HG03175 (cell line): ENCODE results near the gene AMIGO1.

Source experiments
- ATAC-seq: cut with Tn5 transposase; IDR thresholded peaks from one replicate; pipeline ENCODE4 v1.9.1; 2021; ENCODE audit warnings: mild to moderate bottlenecking, moderate library complexity; ENCODE audit not compliant: unreplicated experiment

AMIGO1 gene

GRCh38 chr1:109503935-109504334, 5.6 kb downstream of the AMIGO1 start:
- no peak for ATAC-seq

- ATAC-seq: no peak
Measured at GRCh38 chr1:109502364-109502851, 7.1 kb downstream of the AMIGO1 start.

DNA sequence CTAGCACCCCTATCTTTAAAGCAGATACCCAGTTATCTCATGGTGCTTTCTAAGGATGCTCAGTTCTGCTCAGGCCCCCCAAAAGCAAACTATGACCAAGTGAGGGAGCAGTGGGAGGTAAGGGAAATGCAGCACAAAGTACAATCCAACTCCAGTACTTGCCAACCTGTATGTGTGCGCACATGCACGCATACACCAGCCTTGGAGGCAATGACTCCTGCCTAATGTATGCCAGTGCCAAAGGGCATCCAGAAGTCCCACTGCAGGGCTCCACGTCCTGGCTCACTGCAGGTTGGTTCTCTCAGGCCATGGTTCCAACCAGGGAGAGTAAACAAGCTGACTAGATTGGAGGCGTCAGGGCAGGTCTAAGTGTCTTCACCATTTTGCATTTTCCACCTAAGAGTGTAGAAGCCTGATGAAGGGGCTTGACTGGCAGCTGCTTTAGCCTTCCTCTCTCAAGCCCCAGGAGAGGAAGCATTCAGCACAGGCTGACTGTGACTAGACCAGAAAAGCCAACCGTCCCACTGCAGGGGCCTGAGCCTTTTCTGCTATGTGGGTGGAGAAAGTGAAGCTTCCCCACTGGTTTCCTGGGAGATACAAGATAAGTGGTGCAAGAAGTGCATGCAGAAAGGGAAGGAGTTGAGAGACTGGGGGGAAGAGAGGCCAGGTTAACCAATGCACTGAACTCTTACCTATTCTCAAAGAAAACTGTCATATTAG, 7.7 kb downstream of the AMIGO1 start:
- no peak for ATAC-seq

DNA sequence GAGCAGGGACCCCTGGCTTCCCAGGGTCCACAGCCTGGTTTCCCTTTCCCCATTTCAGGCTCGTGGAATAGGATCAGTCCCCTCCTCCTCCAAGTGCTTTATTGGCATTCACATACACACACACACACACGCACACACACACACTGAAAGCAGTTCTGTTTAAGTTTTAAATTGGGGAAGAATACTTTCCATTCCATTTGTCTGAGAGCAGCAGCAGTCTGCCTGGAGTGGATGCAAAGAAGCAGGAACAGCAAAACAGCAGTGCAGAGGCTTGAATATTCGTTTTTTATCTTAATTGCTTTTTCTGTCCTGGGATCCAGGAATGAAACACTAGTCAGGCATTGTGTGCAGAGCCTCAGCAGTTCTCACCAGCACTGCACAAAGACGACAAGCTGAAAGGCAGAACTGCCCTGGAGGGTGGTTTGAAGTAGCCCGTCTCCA, 8.6 kb downstream of the AMIGO1 start:
- ATAC-seq: no peak

DNA sequence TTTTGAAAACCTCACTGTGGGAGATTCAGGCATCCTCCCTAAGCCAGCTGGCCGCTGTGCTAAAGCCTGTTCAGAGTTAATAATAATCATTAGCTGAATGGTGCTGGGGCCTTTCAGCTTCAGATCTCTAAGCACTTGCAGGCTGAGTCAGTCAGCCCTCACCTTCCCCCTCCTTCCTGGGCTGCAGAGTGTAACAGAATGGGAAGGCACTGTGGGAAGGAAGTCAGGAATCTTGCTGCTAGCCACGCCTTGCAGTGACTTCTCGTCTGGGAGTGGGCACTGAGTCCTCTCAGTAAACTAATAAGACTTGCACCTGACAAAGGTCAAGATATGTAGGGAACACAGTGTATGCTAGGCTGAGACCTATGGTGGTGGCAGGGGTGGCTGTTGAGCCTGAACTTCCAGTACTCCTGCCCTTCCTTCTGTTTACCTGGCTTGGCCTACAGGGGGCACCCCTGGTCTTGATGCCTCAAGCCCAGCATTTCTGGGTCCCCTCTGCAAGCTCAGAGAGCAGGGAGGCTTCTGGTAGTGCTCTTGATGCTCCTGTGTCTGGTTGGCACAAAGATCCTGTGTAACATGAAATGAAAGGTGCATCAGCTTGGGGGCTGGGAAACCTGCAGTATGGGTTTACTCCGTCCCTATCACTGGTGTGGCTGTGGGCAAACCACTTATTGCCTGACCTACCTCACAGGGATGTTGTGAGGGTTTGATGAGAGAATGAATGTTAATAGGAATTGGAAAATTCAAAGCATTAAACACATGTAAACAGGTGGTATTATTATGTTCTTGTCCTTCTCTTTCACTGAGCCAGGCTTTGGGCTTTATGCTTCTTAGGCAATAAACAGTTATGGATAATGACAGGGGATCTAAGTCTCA, 9.6 kb downstream of the AMIGO1 start:
- no peak for ATAC-seq

DNA sequence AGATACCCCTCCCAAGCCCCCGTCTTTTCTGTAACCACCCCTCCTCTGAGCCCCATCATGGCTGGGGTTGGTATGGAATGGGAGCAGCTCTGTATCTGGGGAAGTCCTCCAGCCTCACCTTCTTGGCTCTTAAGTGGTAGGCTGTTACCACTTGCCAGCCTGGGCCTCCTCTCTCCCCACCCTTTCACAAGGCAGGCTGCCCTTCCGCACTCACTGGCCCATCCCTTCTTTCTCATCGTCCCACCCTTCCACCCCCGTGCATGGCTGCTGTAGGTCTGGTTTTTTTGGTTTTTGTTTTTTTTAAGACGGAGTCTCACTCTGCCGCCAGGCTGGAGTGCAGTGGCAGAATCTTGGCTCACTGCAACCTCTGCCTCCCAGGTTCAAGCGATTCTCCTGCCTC, 10.4 kb downstream of the AMIGO1 start:
- ATAC-seq: no peak

- no peak for ATAC-seq
Measured at GRCh38 chr1:109498161-109498801, 11.2 kb downstream of the AMIGO1 start.

DNA sequence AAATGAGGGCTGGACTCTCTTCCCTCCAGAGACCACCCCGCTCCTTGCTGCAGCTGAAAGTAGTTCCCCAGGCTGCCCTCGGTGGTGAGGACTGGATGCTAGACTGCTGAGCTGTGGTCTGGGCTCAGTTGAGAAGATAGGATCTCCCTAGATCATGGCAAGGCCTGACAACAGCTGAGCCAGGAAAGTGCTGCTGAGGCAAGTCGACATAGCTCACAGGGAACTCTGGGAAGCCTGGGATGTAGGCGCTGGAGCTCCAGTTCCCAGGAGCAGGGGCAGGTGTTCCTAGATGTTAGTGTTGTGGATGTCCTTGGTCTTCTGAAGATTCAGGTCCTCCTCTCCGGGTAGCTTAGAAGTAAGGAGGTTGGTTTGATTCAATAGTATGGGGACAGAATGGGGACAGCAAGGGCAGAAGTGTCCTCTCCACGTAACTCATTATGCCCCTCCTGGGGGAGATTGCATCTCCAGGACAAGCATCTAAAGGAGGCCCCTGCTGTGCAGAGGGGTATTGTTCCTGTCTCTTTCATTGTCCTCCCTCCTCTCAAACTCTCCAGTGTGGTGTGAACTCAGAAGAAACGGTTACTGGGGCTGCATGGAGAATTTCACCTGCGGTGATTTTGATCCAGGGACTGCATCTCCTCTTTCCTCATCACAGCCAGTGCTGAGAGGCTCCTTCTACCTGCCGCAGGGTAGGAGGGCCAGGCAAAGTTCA, 11.9 kb downstream of the AMIGO1 start:
- ATAC-seq: no peak

GRCh38 chr1:109495738-109496137, 13.8 kb downstream of the AMIGO1 start:
- ATAC-seq: no peak

DNA sequence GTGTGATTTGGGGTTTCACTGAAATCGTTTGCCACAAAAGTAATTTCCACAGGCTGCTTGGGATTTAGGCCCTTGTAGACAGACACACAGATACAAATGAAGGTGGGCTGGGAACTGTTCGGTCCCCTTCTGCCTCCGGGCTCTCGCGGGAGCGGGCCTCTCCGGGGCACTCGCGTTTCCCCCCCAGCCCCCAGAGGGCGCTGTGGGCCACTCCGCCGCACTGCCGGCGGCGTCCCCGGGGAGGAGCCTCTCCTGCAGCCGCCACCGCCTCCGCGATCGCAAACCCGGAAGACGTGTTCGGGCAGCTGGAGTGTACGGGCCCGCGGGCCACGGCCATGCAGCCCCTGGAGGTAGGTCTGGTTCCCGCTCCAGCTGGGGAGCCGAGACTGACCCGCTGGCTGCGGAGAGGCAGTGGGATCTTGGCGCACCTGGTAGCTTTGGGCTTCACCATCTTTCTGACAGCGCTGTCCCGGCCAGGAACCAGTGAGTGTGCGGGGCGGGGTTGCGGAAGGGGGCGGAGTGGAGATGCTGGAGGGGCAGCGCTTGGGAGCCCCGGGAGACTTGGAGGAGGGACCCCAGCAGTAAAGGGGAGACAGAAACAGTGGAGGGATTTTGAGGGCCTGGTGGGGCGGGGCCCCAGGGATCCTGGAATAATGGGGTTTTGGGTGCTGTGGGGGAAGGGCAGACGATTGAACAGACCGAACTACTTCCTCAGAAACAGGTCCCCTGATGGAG, 15.6 kb downstream of the AMIGO1 start, which contains the start of gene CYB561D1:
Gene CYB561D1, plus strand, starts transcription at position 290 of the 735 bp plus-strand sequence. Its CDS starts 46 bp downstream, at position 336.
- peak; percentile 87 for ATAC-seq

GRCh38 chr1:109493227-109493626, 16.3 kb downstream of the AMIGO1 start:
- ATAC-seq: no peak

DNA sequence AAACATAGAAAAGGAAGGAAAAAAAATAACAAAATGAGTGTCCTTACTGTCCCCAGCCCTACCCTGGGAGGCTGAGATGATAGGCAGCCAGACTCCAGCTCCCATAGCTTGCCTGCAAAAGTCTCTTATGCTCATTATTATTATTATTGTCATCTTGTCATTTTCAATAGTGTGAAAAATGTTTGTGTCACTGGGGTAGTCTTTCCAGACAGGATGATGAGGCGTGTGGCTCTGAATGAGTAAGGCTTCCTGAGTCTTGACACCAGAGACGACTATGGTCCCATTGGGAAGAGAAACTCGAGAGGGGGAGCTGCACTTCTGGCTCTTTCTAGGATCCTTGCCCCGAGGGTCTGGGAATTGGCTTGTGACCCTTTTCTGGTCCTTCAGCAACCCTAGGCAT, 16.7 kb downstream of the AMIGO1 start:
- ATAC-seq: no peak

DNA sequence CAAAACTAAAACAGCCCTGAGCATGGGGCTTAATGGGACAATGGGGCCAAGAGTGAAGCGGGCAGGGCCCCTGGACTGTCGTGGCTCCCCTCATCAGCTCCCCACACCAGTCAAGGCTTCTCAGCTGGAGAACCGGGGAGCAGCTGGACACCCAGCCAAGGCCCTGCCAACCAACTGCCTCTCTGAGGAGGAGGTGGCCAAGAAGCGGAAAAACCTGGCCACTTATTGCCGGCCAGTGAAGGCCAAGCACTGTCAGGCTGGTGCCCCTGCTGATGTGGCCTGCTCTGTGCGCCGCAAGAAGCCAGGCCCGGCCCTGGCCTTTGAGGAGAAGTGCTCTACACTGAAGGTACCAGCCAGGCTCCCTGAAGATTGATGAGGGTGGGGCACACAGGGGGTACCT, 18.2 kb downstream of the AMIGO1 start:
- ATAC-seq: no peak

DNA sequence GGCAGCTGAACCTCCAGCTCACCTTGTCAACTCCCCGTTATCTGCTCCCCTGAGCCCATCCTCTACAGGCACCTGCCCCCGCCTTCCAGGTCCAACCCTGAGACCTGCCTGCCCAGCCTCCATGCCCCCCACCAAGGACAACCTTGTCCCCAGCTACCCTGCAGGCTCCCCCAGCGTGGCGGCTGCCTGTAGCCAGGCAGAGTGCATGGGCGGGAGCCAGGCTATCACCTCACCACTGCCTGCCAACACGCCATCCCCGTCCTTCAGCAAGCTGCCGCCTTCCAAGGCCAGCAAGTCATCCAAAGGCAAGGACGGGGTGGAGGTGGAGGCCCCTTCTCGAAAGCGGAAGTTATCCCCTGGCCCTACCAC, 18.6 kb downstream of the AMIGO1 start:
- ATAC-seq: no peak

DNA sequence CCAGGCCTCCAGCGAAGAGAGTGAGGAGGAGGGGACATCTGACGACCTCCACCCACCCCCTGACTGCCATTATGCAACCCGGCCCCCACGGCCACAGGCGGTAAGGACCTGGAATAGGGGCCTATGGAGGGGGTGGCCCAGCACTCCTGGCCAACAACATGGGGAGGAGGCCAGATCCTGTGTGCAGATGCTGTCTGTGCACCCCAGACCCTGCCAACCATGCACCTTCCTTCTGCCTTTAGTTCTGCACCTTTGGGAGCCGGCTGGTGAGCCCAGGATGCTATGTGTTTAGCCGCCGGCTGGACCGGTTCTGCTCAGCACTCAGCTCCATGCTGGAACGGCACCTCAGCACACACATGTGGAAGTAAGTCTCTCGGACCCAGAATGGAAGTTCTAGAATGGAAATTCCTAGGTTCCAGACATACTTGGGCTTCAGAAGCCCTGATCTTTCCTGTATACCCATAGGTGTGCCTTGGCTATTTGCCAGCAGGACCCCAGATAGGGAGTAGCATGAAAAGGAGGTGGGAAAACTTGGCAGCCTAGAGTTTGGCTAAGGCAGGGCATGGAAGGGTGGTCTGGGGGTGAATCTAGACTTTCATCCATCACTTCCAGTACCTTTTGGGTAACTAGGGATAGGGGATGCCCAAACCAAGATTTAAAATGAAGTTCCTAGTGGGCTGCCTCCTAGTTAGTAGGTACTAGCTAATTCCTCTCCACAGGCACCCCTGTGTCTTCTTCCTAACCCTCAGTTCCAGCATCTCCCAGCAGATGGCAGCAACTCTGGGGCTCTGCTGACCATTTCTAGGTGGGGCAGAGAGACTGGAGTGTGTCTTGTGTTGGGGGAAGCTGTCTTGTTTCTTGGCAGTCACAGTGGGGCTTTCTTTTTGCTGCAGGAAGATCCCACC, 19.2 kb downstream of the AMIGO1 start:
- ATAC-seq: no peak

- no peak for ATAC-seq
Measured at GRCh38 chr1:109488696-109489095, 20.8 kb downstream of the AMIGO1 start.

- no peak for ATAC-seq
Measured at GRCh38 chr1:109488201-109488600, 21.3 kb downstream of the AMIGO1 start.

GRCh38 chr1:109487261-109487660, 22.3 kb downstream of the AMIGO1 start:
- ATAC-seq: no peak

GRCh38 chr1:109485001-109485400, 24.5 kb downstream of the AMIGO1 start:
- ATAC-seq: no peak
